HEK293 (cell line): ENCODE data around the gene UNC45B.

Source experiments
- CTCF ChIA-PET: fragments of 350-600 bp; formaldehyde crosslinking; extraction: SDS; loops from one replicate; lab custom pipeline; 2021; ENCODE audit warnings: antibody characterized with exemption; lab: Yijun Ruan, JAX
- POLR2A ChIA-PET: fragments of 300-600 bp; formaldehyde crosslinking; extraction: SDS; loops from one replicate; lab custom pipeline; 2020; ENCODE audit warnings: antibody characterized with exemption, inconsistent platforms; lab: Yijun Ruan, JAX
- H3K27ac ChIP-seq: fragments of 200-500 bp; sonication (Bioruptor generic); 2 replicates; pipeline ENCODE4 v1.5.1; 2014; ENCODE audit warnings: low read depth, low read length, control low read depth, inconsistent platforms; ENCODE audit errors: extremely low read depth
- H3K36me3 ChIP-seq, 2 experiments: fragments of 200-500 bp in 1 of 2; sonication (Bioruptor generic) in 1 of 2; 1 replicate in 1 of 2; 2 replicates in 1 of 2; pipeline ENCODE4 v1.5.1; 2014 to 2017; ENCODE audit warnings: inconsistent platforms in 2 of 2, low read length in 2 of 2; ENCODE audit not compliant: control insufficient read depth in 2 of 2, insufficient read depth in 1 of 2
- H3K4me1 ChIP-seq: fragments of 200-500 bp; sonication (Bioruptor generic); 2 replicates; pipeline ENCODE4 v1.5.1; 2014; ENCODE audit warnings: mild to moderate bottlenecking, low read length, inconsistent platforms; ENCODE audit not compliant: control insufficient read depth, insufficient read depth
- H3K4me3 ChIP-seq: 2 replicates; pipeline ENCODE4 v1.5.1; 2011; ENCODE audit warnings: low read depth, mild to moderate bottlenecking, control low read depth, low read length, moderate library complexity
- H3K9me3 ChIP-seq: fragments of 200-500 bp; sonication (Bioruptor generic); 2 replicates; pipeline ENCODE4 v1.5.1; 2014; ENCODE audit warnings: low read depth, low read length, inconsistent platforms; ENCODE audit not compliant: control insufficient read depth, insufficient read depth
- REPIN1 ChIP-seq: fragments of 450-650 bp; formaldehyde crosslinking; IDR thresholded peaks from 2 replicates; pipeline ENCODE4 v1.5.1; 2017; ENCODE audit warnings: missing biosample characterization, missing genetic modification characterization, low read depth
- SCRT2 ChIP-seq: fragments of 450-650 bp; formaldehyde crosslinking; IDR thresholded peaks from 2 replicates; pipeline ENCODE4 v1.5.1; 2016; ENCODE audit warnings: missing biosample characterization, missing genetic modification characterization
- ZFP41 ChIP-seq: fragments of 450-650 bp; formaldehyde crosslinking; IDR thresholded peaks from 2 replicates; pipeline ENCODE4 v1.5.1; 2016; ENCODE audit warnings: missing biosample characterization, missing genetic modification characterization, borderline replicate concordance
- ZNF138 ChIP-seq: fragments of 450-650 bp; formaldehyde crosslinking; IDR thresholded peaks from 2 replicates; pipeline ENCODE4 v1.5.1; 2016; ENCODE audit warnings: missing biosample characterization, missing genetic modification characterization, borderline replicate concordance
- ZNF140 ChIP-seq: fragments of 450-650 bp; formaldehyde crosslinking; IDR thresholded peaks from 2 replicates; pipeline ENCODE4 v1.5.1; 2016; ENCODE audit warnings: missing biosample characterization, missing genetic modification characterization
- ZNF571 ChIP-seq: fragments of 450-650 bp; formaldehyde crosslinking; IDR thresholded peaks from 2 replicates; pipeline ENCODE4 v1.5.0; 2017; ENCODE audit warnings: missing biosample characterization, missing genetic modification characterization
- ZNF621 ChIP-seq: fragments of 450-650 bp; formaldehyde crosslinking; IDR thresholded peaks from 2 replicates; pipeline ENCODE4 v1.5.1; 2017; ENCODE audit warnings: missing biosample characterization, missing genetic modification characterization
- ZNF776 ChIP-seq: fragments of 450-650 bp; formaldehyde crosslinking; IDR thresholded peaks from 2 replicates; pipeline ENCODE4 v1.5.0; 2017; ENCODE audit warnings: missing biosample characterization, missing genetic modification characterization, borderline replicate concordance
- TF ChIP-seq, protein P1 (sequence below): fragments of 450-650 bp; formaldehyde crosslinking; conservative IDR thresholded peaks from 2 replicates; pipeline ENCODE4 v1.5.1; 2016; ENCODE audit warnings: low read depth, missing biosample characterization, missing genetic modification characterization
- TF ChIP-seq, protein P2 (sequence below): fragments of 450-650 bp; formaldehyde crosslinking; IDR thresholded peaks from 2 replicates; pipeline ENCODE4 v1.5.1; 2016; ENCODE audit warnings: missing biosample characterization, missing genetic modification characterization
- TF ChIP-seq, protein P3 (sequence below): fragments of 450-650 bp; formaldehyde crosslinking; IDR thresholded peaks from 2 replicates; pipeline ENCODE4 v1.5.1; 2016; ENCODE audit warnings: missing biosample characterization, missing genetic modification characterization

UNC45B gene

DNA sequence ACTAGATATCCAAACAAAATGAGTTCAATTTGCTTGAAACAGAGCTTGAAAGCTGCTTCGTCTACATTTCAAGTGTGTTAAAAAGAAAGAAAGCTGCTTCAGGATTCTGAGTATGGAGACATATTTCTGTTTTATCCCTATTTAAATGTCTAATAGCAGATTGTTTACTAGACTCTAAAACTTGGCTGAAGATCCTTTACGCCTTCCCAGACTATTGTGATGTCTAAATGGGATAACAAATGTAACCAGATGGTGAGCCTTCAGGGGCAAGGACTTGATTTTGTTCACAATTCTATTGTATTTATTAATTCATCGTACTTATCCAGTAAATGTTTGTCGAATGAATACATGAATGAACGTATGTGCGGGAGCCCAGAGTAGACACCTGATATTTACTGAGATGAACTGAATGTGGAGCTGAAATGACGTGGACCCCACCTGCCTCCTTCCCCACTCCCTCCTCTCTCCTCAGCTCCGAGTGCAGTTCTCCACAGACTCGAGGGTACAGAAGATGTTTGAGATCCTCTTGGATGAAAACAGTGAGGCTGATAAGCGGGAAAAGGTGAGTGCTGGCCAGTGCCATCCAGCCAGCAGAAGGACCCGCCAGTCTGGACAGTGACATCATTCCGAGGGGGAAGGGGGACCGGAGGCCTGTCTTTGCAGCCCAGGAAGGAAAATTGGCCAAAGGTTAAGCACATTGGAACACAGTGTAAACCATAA, 5.0 kb downstream of the UNC45B start:
- CTCF ChIA-PET = no interaction called here
- POLR2A ChIA-PET = no interaction called here
- no peaks in the 10 kb centered on the region for H3K9me3 ChIP-seq
- H3K4me3 ChIP-seq = no peak overlapping the region
- TF ChIP-seq, protein P1, sequence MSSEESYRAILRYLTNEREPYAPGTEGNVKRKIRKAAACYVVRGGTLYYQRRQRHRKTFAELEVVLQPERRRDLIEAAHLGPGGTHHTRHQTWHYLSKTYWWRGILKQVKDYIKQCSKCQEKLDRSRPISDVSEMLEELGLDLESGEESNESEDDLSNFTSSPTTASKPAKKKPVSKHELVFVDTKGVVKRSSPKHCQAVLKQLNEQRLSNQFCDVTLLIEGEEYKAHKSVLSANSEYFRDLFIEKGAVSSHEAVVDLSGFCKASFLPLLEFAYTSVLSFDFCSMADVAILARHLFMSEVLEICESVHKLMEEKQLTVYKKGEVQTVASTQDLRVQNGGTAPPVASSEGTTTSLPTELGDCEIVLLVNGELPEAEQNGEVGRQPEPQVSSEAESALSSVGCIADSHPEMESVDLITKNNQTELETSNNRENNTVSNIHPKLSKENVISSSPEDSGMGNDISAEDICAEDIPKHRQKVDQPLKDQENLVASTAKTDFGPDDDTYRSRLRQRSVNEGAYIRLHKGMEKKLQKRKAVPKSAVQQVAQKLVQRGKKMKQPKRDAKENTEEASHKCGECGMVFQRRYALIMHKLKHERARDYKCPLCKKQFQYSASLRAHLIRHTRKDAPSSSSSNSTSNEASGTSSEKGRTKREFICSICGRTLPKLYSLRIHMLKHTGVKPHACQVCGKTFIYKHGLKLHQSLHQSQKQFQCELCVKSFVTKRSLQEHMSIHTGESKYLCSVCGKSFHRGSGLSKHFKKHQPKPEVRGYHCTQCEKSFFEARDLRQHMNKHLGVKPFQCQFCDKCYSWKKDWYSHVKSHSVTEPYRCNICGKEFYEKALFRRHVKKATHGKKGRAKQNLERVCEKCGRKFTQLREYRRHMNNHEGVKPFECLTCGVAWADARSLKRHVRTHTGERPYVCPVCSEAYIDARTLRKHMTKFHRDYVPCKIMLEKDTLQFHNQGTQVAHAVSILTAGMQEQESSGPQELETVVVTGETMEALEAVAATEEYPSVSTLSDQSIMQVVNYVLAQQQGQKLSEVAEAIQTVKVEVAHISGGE = no peak
- TF ChIP-seq ZNF571 (tag by site-specific recombination) = no peak
- TF ChIP-seq SCRT2 (tag by site-specific recombination) = no peak
- TF ChIP-seq, protein P2, sequence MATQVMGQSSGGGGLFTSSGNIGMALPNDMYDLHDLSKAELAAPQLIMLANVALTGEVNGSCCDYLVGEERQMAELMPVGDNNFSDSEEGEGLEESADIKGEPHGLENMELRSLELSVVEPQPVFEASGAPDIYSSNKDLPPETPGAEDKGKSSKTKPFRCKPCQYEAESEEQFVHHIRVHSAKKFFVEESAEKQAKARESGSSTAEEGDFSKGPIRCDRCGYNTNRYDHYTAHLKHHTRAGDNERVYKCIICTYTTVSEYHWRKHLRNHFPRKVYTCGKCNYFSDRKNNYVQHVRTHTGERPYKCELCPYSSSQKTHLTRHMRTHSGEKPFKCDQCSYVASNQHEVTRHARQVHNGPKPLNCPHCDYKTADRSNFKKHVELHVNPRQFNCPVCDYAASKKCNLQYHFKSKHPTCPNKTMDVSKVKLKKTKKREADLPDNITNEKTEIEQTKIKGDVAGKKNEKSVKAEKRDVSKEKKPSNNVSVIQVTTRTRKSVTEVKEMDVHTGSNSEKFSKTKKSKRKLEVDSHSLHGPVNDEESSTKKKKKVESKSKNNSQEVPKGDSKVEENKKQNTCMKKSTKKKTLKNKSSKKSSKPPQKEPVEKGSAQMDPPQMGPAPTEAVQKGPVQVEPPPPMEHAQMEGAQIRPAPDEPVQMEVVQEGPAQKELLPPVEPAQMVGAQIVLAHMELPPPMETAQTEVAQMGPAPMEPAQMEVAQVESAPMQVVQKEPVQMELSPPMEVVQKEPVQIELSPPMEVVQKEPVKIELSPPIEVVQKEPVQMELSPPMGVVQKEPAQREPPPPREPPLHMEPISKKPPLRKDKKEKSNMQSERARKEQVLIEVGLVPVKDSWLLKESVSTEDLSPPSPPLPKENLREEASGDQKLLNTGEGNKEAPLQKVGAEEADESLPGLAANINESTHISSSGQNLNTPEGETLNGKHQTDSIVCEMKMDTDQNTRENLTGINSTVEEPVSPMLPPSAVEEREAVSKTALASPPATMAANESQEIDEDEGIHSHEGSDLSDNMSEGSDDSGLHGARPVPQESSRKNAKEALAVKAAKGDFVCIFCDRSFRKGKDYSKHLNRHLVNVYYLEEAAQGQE = no peak
- no peak for TF ChIP-seq ZNF140 (tag by site-specific recombination)
- no peaks in the 10 kb centered on the region for H3K4me1 ChIP-seq
- H3K36me3 ChIP-seq = no peaks in the 10 kb centered on the region
- no peak overlapping the region for H3K27ac ChIP-seq

DNA sequence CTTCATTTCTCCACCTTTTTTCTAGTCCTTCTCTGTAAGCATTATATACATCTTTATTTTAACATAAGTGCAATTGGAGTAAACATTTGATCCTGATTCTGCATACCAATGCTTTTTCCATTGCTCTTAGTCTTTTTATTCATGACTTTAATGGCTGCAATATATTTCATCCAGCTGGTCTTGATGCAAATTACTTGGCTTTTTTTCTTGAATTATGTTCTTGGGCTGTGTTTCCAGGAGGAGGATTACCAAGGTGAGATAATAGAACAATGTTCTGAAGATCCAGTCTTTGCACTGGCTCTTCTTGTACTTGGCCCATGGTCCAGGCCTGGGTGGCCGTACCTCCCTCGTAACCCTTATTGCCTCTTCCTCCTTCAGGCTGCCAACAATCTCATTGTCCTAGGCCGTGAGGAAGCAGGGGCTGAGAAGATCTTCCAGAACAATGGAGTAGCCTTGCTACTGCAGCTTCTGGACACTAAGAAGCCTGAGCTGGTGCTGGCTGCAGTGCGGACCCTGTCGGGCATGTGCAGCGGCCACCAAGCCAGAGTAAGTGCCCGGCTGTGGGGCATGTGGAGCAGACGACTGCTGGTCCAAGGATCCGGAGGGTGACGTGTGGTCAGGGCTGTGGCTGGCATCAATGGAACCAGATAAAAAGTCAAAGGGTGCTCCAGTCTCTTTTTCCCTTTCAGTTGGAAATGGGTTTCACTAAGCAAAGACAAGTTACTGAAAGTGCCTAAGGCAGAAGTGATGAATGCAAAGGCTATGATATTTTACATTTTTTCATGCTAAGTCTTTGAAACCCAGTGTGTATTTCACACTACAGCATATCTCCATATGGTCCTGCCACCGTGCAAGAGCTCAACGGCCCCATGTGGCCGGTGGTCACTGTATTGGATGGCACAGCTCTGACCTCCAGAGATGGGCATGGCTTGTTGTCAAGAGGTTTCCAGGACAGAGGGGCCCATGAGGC, 6.9 kb downstream of the UNC45B start:
- POLR2A ChIA-PET = no interaction called here
- TF ChIP-seq, protein P1 = no peak
- TF ChIP-seq, protein P3, sequence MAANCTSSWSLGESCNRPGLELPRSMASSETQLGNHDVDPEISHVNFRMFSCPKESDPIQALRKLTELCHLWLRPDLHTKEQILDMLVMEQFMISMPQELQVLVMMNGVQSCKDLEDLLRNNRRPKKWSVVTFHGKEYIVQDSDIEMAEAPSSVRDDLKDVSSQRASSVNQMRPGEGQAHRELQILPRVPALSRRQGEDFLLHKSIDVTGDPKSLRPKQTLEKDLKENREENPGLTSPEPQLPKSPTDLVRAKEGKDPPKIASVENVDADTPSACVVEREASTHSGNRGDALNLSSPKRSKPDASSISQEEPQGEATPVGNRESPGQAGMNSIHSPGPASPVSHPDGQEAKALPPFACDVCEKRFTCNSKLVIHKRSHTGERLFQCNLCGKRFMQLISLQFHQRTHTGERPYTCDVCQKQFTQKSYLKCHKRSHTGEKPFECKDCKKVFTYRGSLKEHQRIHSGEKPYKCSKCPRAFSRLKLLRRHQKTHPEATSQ = no peak
- no peak for TF ChIP-seq ZNF621 (tag by site-specific recombination)
- TF ChIP-seq ZNF776 = no peak
- TF ChIP-seq ZFP41 (tag by site-specific recombination) = no peak
- TF ChIP-seq REPIN1 (tag by site-specific recombination) = no peak
- no peak for TF ChIP-seq ZNF138 (tag by site-specific recombination)
- TF ChIP-seq, all 188 proteins: peak for 0
- H3K4me3 ChIP-seq = no peak overlapping the region
- H3K4me1 ChIP-seq = no peaks in the 10 kb centered on the region
- H3K36me3 ChIP-seq = no peaks in the 10 kb centered on the region
- CTCF ChIA-PET = interaction anchor here (0.6 to 0.9 kb wide), 2 partner anchors 13 to 611 kb away, joined by 3 read pairs; partner anchors contain the start of gene NLE1
- no peak overlapping the region for H3K27ac ChIP-seq
- no peaks in the 10 kb centered on the region for H3K9me3 ChIP-seq
